ENCODE data around the gene FLT3. TPM values are rescaled to one million over a fixed set of nuclear protein-coding genes. Genes with fewer than 3 reads are reported as not detected.

Gene FLT3
- total and polyA plus RNA-seq, 2 experiments from 2014 or later: 0.10 to 0.29 TPM

DNA sequence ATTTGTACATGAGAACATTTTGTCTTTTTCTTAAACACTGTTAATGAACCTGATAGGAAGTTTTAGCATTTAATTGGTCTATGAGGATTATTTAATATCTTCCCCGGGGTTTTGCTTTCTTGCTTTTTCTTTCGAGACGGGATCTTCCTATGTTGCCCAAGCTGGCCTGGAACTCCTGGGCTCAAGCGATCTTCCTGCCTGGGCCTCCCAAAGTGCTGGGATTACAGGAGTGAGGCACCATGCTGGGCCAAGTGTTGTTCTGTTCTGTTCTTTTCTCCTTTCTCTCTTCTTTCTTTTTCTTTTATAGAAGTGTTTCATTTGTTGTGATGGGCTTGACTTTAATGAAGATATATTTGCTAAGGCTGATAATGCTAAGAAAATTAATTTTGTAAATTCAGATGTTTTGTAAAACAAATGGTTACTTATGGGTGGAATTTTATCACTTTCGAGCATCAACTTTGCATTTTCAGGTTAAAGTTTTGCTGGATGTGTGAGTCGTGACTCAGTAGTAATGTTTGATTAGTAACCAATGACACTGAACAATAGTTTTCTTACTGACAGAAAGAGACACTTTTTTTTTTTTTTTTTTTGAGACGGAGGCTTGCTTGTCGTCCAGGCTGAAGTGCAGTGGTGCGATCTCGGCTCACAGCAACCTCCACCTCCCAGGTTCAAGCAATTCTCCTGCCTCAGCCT lies 40.2 kb upstream of the FLT3 start:
- Histone ChIP-seq H3K4me1 (ENCODE audit: insufficient read depth) (peaks cover 20% of the 10 kb centered on the region), H3K27me3 (no peaks in the 10 kb centered on the region), H3K79me2 (peaks cover 82% of the 10 kb centered on the region), H2AFZ (peak overlapping the region; percentile 62), H3K27ac (peak overlapping the region; percentile 99), H4K20me1 (ENCODE audit: insufficient read depth, poor library complexity, severe bottlenecking) (peaks cover 51% of the 10 kb centered on the region), H3K9me2 (replicated peaks; ENCODE audit: insufficient read depth) (no peaks in the 10 kb centered on the region), H3K9me3 (ENCODE audit: low read depth) (no peaks in the 10 kb centered on the region), H3K4me2 (peak overlapping the region; percentile 84), H3K4me3 (peak overlapping the region; percentile 97), H3K36me3 (replicated peaks; ENCODE audit: insufficient read depth, low read depth) (no peaks in the 10 kb centered on the region)
- TF ChIP-seq, protein P1, sequence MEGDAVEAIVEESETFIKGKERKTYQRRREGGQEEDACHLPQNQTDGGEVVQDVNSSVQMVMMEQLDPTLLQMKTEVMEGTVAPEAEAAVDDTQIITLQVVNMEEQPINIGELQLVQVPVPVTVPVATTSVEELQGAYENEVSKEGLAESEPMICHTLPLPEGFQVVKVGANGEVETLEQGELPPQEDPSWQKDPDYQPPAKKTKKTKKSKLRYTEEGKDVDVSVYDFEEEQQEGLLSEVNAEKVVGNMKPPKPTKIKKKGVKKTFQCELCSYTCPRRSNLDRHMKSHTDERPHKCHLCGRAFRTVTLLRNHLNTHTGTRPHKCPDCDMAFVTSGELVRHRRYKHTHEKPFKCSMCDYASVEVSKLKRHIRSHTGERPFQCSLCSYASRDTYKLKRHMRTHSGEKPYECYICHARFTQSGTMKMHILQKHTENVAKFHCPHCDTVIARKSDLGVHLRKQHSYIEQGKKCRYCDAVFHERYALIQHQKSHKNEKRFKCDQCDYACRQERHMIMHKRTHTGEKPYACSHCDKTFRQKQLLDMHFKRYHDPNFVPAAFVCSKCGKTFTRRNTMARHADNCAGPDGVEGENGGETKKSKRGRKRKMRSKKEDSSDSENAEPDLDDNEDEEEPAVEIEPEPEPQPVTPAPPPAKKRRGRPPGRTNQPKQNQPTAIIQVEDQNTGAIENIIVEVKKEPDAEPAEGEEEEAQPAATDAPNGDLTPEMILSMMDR (IDR thresholded peaks at IDR 0.05; ENCODE audit: poor library complexity): no peak
- TF ChIP-seq EZH2phosphoT487 (IDR thresholded peaks at IDR 0.05; ENCODE audit: low read depth, severe bottlenecking, unreplicated experiment) (no peak), EZH2 (IDR thresholded peaks at IDR 0.05; ENCODE audit: borderline replicate concordance) (no peak)
- 39% methylated on average over 10 of the region's 10 CpGs for WGBS (ENCODE audit: low lambda C conversion rate, missing lambda C conversion rate)
- peak; percentile 6 for DNase-seq (ENCODE audit: low spot score)

DNA sequence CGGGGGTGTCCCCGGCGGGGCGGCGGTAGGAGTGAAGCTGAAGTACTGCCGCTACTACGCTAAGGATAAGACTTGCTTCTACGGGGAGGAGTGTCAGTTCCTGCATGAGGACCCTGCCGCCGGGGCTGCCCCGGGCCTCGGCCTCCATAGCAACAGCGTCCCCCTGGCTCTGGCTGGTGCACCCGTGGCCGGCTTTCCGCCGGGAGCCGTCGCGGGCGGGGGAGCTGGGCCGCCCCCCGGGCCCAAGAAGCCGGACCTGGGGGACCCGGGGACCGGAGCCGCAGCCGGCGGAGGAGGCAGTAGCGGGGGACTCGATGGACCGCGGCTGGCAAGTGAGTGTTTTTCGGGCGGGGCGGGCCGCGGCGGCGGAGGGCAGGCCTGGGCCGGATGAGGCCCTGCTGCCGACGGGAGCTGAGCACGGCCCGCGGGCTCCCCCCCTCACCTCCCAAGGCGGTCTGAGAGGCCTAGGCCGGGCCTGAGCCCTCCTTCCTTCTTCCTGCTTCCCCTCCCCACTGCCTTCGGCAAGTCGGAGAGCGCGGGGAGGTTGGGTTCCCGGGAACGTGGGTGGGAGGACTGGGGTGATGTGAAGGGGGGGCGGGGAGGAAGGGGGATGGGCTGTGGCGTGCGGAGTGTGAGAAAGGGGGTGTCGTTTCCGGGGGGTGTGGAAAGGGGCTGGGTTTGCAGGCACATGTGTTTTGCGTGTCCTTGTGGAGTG lies 38.5 kb upstream of the FLT3 start:
- Histone ChIP-seq H3K36me3 (replicated peaks; ENCODE audit: insufficient read depth, low read depth) (no peaks in the 10 kb centered on the region), H3K4me2 (peak overlapping the region; percentile 84), H3K79me2 (peaks cover 66% of the 10 kb centered on the region), H3K27me3 (no peaks in the 10 kb centered on the region), H4K20me1 (ENCODE audit: insufficient read depth, poor library complexity, severe bottlenecking) (peaks cover 37% of the 10 kb centered on the region), H3K9me3 (ENCODE audit: low read depth) (no peaks in the 10 kb centered on the region), H3K4me3 (peak overlapping the region; percentile 97), H3K9me2 (replicated peaks; ENCODE audit: insufficient read depth) (no peaks in the 10 kb centered on the region), H3K27ac (peak overlapping the region; percentile 99), H2AFZ (peak overlapping the region; percentile 66), H3K4me1 (ENCODE audit: insufficient read depth) (peaks cover 20% of the 10 kb centered on the region)
- DNase-seq (ENCODE audit: low spot score): peak; percentile 93
- TF ChIP-seq EZH2phosphoT487 (IDR thresholded peaks at IDR 0.05; ENCODE audit: low read depth, severe bottlenecking, unreplicated experiment) (no peak), EZH2 (IDR thresholded peaks at IDR 0.05; ENCODE audit: borderline replicate concordance) (no peak)
- TF ChIP-seq, protein P1 (IDR thresholded peaks at IDR 0.05; ENCODE audit: poor library complexity): no peak
- WGBS (ENCODE audit: low lambda C conversion rate, missing lambda C conversion rate): 1% methylated on average over 27 of the region's 60 CpGs

DNA sequence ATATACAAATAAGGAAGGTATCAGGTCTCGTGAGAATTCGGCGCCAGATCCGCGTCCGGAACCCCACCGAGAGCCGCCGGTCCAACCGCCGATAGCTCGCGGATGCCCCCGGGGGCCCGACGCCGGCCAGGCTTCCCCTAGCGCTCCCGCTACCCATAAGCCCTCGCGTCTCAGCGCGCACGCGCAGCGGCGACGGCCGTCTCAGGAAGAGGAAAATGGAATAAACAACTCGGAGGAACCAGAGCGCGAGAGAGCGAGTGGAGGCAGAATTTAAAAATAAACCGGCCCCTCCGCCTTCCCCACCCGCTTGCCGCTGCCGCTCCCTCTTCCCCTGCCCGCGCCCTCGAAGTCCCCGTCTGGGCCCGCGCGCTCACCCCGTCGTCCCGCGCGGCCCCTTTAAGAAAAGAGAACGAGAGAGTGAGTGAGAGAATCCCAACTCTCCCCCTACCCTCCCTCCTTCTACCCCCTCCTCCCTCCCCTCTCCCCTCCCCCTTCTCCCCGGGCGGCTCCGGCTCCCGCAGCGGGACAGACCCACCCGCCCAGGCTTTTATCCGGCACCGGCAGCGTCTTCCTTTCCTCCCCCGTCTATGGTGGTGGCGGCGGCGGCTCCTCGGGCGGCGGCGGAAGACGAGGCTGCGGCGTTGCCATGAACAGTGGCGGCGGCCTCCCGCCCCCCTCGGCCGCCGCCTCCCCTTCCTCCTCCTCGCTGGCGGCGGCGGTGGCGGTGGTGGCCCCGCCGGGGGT lies 37.8 kb upstream of the FLT3 start, which contains the start of gene PAN3:
PAN3 (plus strand) TSS at position 534 of the 744 bp plus-strand sequence; CDS start at position 647, 113 bp downstream.
- DNase-seq (ENCODE audit: low spot score): peak; percentile 97
- WGBS (ENCODE audit: low lambda C conversion rate, missing lambda C conversion rate): 0% methylated on average over 32 of the region's 84 CpGs
- peak within 1 kb of the TSS; percentile 90 for H3K4me2 ChIP-seq
- peak within 1 kb of the TSS; percentile 99 for H3K27ac ChIP-seq
- H3K27me3 ChIP-seq: no peaks in the 10 kb centered on the region
- no peaks in the 10 kb centered on the region for H3K9me2 ChIP-seq (replicated peaks; ENCODE audit: insufficient read depth)
- no peaks in the 10 kb centered on the region for H3K36me3 ChIP-seq (replicated peaks; ENCODE audit: insufficient read depth, low read depth)
- H3K9me3 ChIP-seq (ENCODE audit: low read depth): no peaks in the 10 kb centered on the region
- peaks cover 32% of the 10 kb centered on the region for H4K20me1 ChIP-seq (ENCODE audit: insufficient read depth, poor library complexity, severe bottlenecking)
- H2AFZ ChIP-seq: peak within 1 kb of the TSS; percentile 69
- peak within 1 kb of the TSS; percentile 97 for H3K4me3 ChIP-seq
- peaks cover 58% of the 10 kb centered on the region for H3K79me2 ChIP-seq
- TF ChIP-seq EZH2 (IDR thresholded peaks at IDR 0.05; ENCODE audit: borderline replicate concordance): no peak
- TF ChIP-seq, protein P1 (IDR thresholded peaks at IDR 0.05; ENCODE audit: poor library complexity): peak; percentile 11
- H3K4me1 ChIP-seq (ENCODE audit: insufficient read depth): peaks cover 19% of the 10 kb centered on the region

All from hepatocyte (in vitro differentiated cells).